Kidney (tissue), 14 donors: Measurements from ENCODE around the gene COBLL1. TPM values are rescaled to one million over a fixed set of nuclear protein-coding genes. Genes with fewer than 3 reads are reported as not detected.
"Not testable (repeated sequence)": the region's sequence is repeated elsewhere in the genome, so short reads cannot be mapped to it uniquely, and the experiment has no call there.

Source experiments
- DNase-seq, 5 donors: peaks; one replicate each; pipeline ENCODE4 v3.0.0-alpha.2; 2013 to 2020
- FAIRE-seq: peaks from 2 replicates; lab custom pipeline; 2012; peaks lifted over from hg19 to GRCh38; lab: Jason Lieb, UNC
- H3K27ac ChIP-seq, 2 donors: one replicate each; pipeline ENCODE4 v1.7.0; 2013; ENCODE audit warnings: low read depth in 2 of 2, low read length in 2 of 2, inconsistent platforms in 1 of 2
- H3K27me3 ChIP-seq: one replicate; pipeline ENCODE4 v1.7.1; 2013; ENCODE audit warnings: low read length, inconsistent platforms; ENCODE audit not compliant: control insufficient read depth, insufficient read depth
- H3K36me3 ChIP-seq, 3 donors: one replicate each; pipeline versions ENCODE4 v1.7.0 to v1.7.1; 2013; ENCODE audit warnings: low read length in 3 of 3, control low read depth in 1 of 3, inconsistent platforms in 1 of 3; ENCODE audit not compliant: insufficient read depth in 3 of 3, control insufficient read depth in 2 of 3
- H3K4me1 ChIP-seq, 3 donors: one replicate each; pipeline versions ENCODE4 v1.7.0 to v1.7.1; 2013; ENCODE audit warnings: low read length in 3 of 3, inconsistent platforms in 1 of 3, low read depth in 1 of 3; ENCODE audit not compliant: control insufficient read depth in 2 of 3, insufficient read depth in 2 of 3
- H3K4me3 ChIP-seq, 3 donors: one replicate each; pipeline versions ENCODE4 v1.7.0 to v1.8.1; 2013; ENCODE audit warnings: low read length in 3 of 3, control low read depth in 1 of 3, inconsistent platforms in 1 of 3
- H3K9ac ChIP-seq, 3 donors: one replicate each; pipeline versions ENCODE4 v1.7.0 to v1.7.1; 2013; ENCODE audit warnings: low read length in 3 of 3, control low read depth in 1 of 3, inconsistent platforms in 1 of 3
- H3K9me3 ChIP-seq, 3 donors: one replicate each; pipeline versions ENCODE4 v1.7.0 to v1.7.1; 2013; ENCODE audit warnings: low read length in 3 of 3, control low read depth in 1 of 3, inconsistent platforms in 1 of 3; ENCODE audit not compliant: control insufficient read depth in 2 of 3, insufficient read depth in 1 of 3
- CTCF ChIP-seq: IDR thresholded peaks from 3 replicates; pipeline ENCODE4 v1.5.1; 2012; ENCODE audit warnings: mild to moderate bottlenecking, moderate library complexity, borderline replicate concordance; ENCODE audit not compliant: insufficient read depth; ENCODE audit errors: extremely low read depth
- intact Hi-C: fragments of 100-400 bp; cut with DNase I; formaldehyde crosslinking; loops from one replicate; pipeline ENCODE4 v1.11.1; 2022
- polyA plus RNA-seq: library from polyadenylated mRNA; stranded (reverse); fragments of 350-450 nt; fragmentation: Illumina TruSeq; extraction: RNeasy Lipid Tissue Mini Kit (QIAGEN cat#74804); gene quantifications from one replicate; pipeline ENCODE4 v1.2.3, GENCODE V29; 2014; ENCODE audit warnings: low read depth, low replicate concordance; ENCODE audit not compliant: insufficient read depth
- total RNA-seq: library from RNA; stranded (reverse); fragmentation: NEBNext Ultra II Directional; extraction: Animal tissue kit (Norgen Biotek cat#: 25700); gene quantifications from one replicate; pipeline ENCODE4 v1.2.1, GENCODE V29; 2021
- donor health status: control.
- donor health status: control.
- donor health status: control.
- donor health status: control.
- donor health status: control.
- donor health status: DM: yes; HTN: yes; CAD: no.
- donor health status: Normal renal cell carcinoma (clear cell type).

COBLL1 gene
- total and polyA plus RNA-seq, 2 donors from 2014 or later, result 39.7 to 205 TPM

GRCh38 chr2:164763431-164763830, 78.2 kb downstream of the COBLL1 start:
- DNase-seq, result no peak
- no peak for TF ChIP-seq CTCF
- FAIRE-seq, result no peak

GRCh38 chr2:164761737-164762460, 79.7 kb downstream of the COBLL1 start:
- H3K9ac ChIP-seq, result no peak overlapping the region
- peak overlapping the region in 1 of 2 donors; percentile 23 for H3K27ac ChIP-seq
- H3K9me3 ChIP-seq, result no peaks in the 10 kb centered on the region
- H3K4me3 ChIP-seq, result no peak overlapping the region
- no peaks in the 10 kb centered on the region for H3K36me3 ChIP-seq
- FAIRE-seq, result no peak
- DNase-seq, result no peak
- TF ChIP-seq CTCF, result no peak
- peaks cover 0 to 12% (median 5%) of the 10 kb centered on the region in 3 donors for H3K4me1 ChIP-seq
- H3K27me3 ChIP-seq, result no peaks in the 10 kb centered on the region
- intact Hi-C loops, result no loop called here

More at GRCh38 chr2:164763431-164763830, 78.2 kb downstream of the COBLL1 start:
- Histone ChIP-seq H3K27me3 (no peaks in the 10 kb centered on the region), H3K4me1 (peaks cover 0 to 5% (median 4%) of the 10 kb centered on the region in 3 donors), H3K4me3 (no peak overlapping the region), H3K36me3 (no peaks in the 10 kb centered on the region), H3K27ac (no peak overlapping the region), H3K9me3 (no peaks in the 10 kb centered on the region), H3K9ac (no peak overlapping the region)
- intact Hi-C loops, result no loop called here

- peaks cover 0 to 12% (median 8%) of the 10 kb centered on the region in 3 donors for H3K4me1 ChIP-seq
- H3K4me3 ChIP-seq, H3K36me3 ChIP-seq, DNase-seq, intact Hi-C loops, H3K9me3 ChIP-seq, H3K9ac ChIP-seq, H3K27ac ChIP-seq, H3K27me3 ChIP-seq, FAIRE-seq: not testable (repeated sequence)
These were observed 80.4 kb downstream of the COBLL1 start for GRCh38 chr2:164761201-164761600.

- intact Hi-C loops, result no loop called here
- H3K4me3 ChIP-seq, result no peak overlapping the region
- H3K36me3 ChIP-seq, result no peaks in the 10 kb centered on the region
- no peak for FAIRE-seq
- H3K9me3 ChIP-seq, result no peaks in the 10 kb centered on the region
- TF ChIP-seq CTCF, result no peak
- no peak overlapping the region for H3K9ac ChIP-seq
- no peaks in the 10 kb centered on the region for H3K27me3 ChIP-seq
- DNase-seq, result no peak
- no peak overlapping the region for H3K27ac ChIP-seq
- H3K4me1 ChIP-seq, result peaks cover 0 to 12% (median 8%) of the 10 kb centered on the region in 3 donors
These were observed 81.4 kb downstream of the COBLL1 start for GRCh38 chr2:164760179-164760578.
